ENCODE measurements around the gene ATL2. TPM values are rescaled to one million over a fixed set of nuclear protein-coding genes. Genes with fewer than 3 reads are reported as not detected.
"Not testable (repeated sequence)": the region's sequence is repeated elsewhere in the genome, so short reads cannot be mapped to it uniquely, and the experiment has no call there.

The ATL2 gene
- total RNA-seq, 2 donors from 2014 or later, result 43.6 to 62.6 TPM

GRCh38 chr2:38322224-38322914 is 54.7 kb downstream of the ATL2 start:
- Histone ChIP-seq H3K36me3 (replicated peaks in 1 of 2; ENCODE audit: insufficient read depth in 1 of 2, low read depth in 2 of 2) (no peaks in the 10 kb centered on the region), H3K27me3 (no peaks in the 10 kb centered on the region), H3K4me3 (no peak overlapping the region), H3K27ac (no peak overlapping the region), H3K9me3 (no peaks in the 10 kb centered on the region), H3K4me1 (peaks cover 11% of the 10 kb centered on the region)
- intact Hi-C loops (cut with DNase I), result no loop called here
- no peak for ATAC-seq
- DNase-seq, result no peak
- no peak for TF ChIP-seq POLR2A (IDR thresholded peaks at IDR 0.05)

- DNase-seq; H3K27ac ChIP-seq; H3K4me1 ChIP-seq; H3K9me3 ChIP-seq; ATAC-seq; intact Hi-C loops (cut with DNase I); H3K36me3 ChIP-seq (replicated peaks in 1 of 2; ENCODE audit: insufficient read depth in 1 of 2, low read depth in 2 of 2); H3K4me3 ChIP-seq; H3K27me3 ChIP-seq: not testable (repeated sequence)
- 85 to 91% methylated on average over 5 of the region's 5 CpGs for WGBS, 2 donors
These were observed 57.8 kb downstream of the ATL2 start for GRCh38 chr2:38319240-38319639.

GRCh38 chr2:38317725-38318124 is 59.3 kb downstream of the ATL2 start:
- H3K4me3 ChIP-seq, result no peak overlapping the region
- TF ChIP-seq POLR2A (IDR thresholded peaks at IDR 0.05) (no peak), CTCF (IDR thresholded peaks at IDR 0.05) (no peak)
- ATAC-seq (no peak), DNase-seq (no peak)
- H3K27ac ChIP-seq, result no peak overlapping the region
- peaks cover 0 to 4% of the 10 kb centered on the region in 2 donors for H3K36me3 ChIP-seq (replicated peaks in 1 of 2; ENCODE audit: insufficient read depth in 1 of 2, low read depth in 2 of 2)
- intact Hi-C loops (cut with DNase I), result no loop called here
- no peaks in the 10 kb centered on the region for H3K9me3 ChIP-seq
- H3K4me1 ChIP-seq, result no peaks in the 10 kb centered on the region
- no peaks in the 10 kb centered on the region for H3K27me3 ChIP-seq

GRCh38 chr2:38315707-38316333 is 61.3 kb downstream of the ATL2 start:
- H3K4me1 ChIP-seq, result no peaks in the 10 kb centered on the region
- peak; percentile 24 to 75 (median 69) for TF ChIP-seq CTCF (IDR thresholded peaks at IDR 0.05)
- TF ChIP-seq POLR2A (IDR thresholded peaks at IDR 0.05), result no peak
- no peak overlapping the region for H3K27ac ChIP-seq
- peaks cover 0 to 10% of the 10 kb centered on the region in 2 donors for H3K36me3 ChIP-seq (replicated peaks in 1 of 2; ENCODE audit: insufficient read depth in 1 of 2, low read depth in 2 of 2)
- H3K27me3 ChIP-seq, result no peaks in the 10 kb centered on the region
- 50 to 51% methylated on average over 2 of the region's 2 CpGs for WGBS, 2 donors
- peak in 1 of 4 donors; percentile 13 for DNase-seq
- H3K9me3 ChIP-seq, result no peaks in the 10 kb centered on the region
- intact Hi-C loops (cut with DNase I), result no loop called here
- ATAC-seq, result peak; percentile 42
- H3K4me3 ChIP-seq, result no peak overlapping the region

- no peak for DNase-seq
- Histone ChIP-seq H3K4me1 (no peaks in the 10 kb centered on the region), H3K4me3 (no peak overlapping the region), H3K27me3 (no peaks in the 10 kb centered on the region), H3K27ac (no peak overlapping the region), H3K9me3 (no peaks in the 10 kb centered on the region), H3K36me3 (replicated peaks in 1 of 2; ENCODE audit: insufficient read depth in 1 of 2, low read depth in 2 of 2) (peaks cover 0 to 17% of the 10 kb centered on the region in 2 donors)
- 100% methylated on average over 1 of the region's 1 CpG for WGBS, 2 donors
- intact Hi-C loops (cut with DNase I), result no loop called here
- TF ChIP-seq CTCF (IDR thresholded peaks at IDR 0.05) (no peak), POLR2A (IDR thresholded peaks at IDR 0.05) (no peak)
- no peak for ATAC-seq
These were observed 68.3 kb downstream of the ATL2 start for GRCh38 chr2:38308821-38309220.
